Stimulated activated CD8-positive, alpha-beta memory T cell treated with anti-CD3 and anti-CD28 coated beads, Interleukin-12 subunit alpha, Interleukin-12 subunit beta, amount 100 ng/mL, for 4 hours (primary cell): ENCODE results near the gene TEX264.

ENCODE experiments used
- DNase-seq: peaks from one replicate; pipeline ENCODE4 v3.0.0-alpha.2; 2020; ENCODE audit warnings: low read depth

TEX264 gene

GRCh38 chr3:51673802-51674654 is 3.0 kb downstream of the TEX264 start:
- DNase-seq = no peak

- DNase-seq = no peak
Measured at GRCh38 chr3:51675201-51675611, 4.2 kb downstream of the TEX264 start.

GRCh38 chr3:51676102-51676640 is 5.1 kb downstream of the TEX264 start:
- no peak for DNase-seq

- no peak for DNase-seq
Measured at GRCh38 chr3:51677358-51677757, 6.3 kb downstream of the TEX264 start.

GRCh38 chr3:51678186-51678585 is 7.1 kb downstream of the TEX264 start:
- DNase-seq = no peak

- DNase-seq = no peak
Measured at GRCh38 chr3:51678641-51679040, 7.6 kb downstream of the TEX264 start.

GRCh38 chr3:51679318-51679717 is 8.3 kb downstream of the TEX264 start:
- no peak for DNase-seq

GRCh38 chr3:51679777-51680176 is 8.7 kb downstream of the TEX264 start:
- no peak for DNase-seq

- DNase-seq = no peak
Measured at GRCh38 chr3:51680196-51680595, 9.1 kb downstream of the TEX264 start.

GRCh38 chr3:51680663-51681230 is 9.7 kb downstream of the TEX264 start:
- DNase-seq = no peak

GRCh38 chr3:51681453-51681852 is 10.4 kb downstream of the TEX264 start:
- peak; percentile 32 for DNase-seq

GRCh38 chr3:51682079-51682478 is 11.0 kb downstream of the TEX264 start:
- DNase-seq = peak; percentile 39

GRCh38 chr3:51682526-51682925 is 11.5 kb downstream of the TEX264 start:
- DNase-seq = no peak

GRCh38 chr3:51683566-51683965 is 12.5 kb downstream of the TEX264 start:
- DNase-seq = no peak

GRCh38 chr3:51684971-51685751 is 14.1 kb downstream of the TEX264 start:
- no peak for DNase-seq

- DNase-seq = no peak
Measured at GRCh38 chr3:51686056-51686455, 15.0 kb downstream of the TEX264 start.

- peak; percentile 71 for DNase-seq
Measured at GRCh38 chr3:51686512-51687215, 15.6 kb downstream of the TEX264 start.

- DNase-seq = no peak
Measured at GRCh38 chr3:51687431-51688205, 16.6 kb downstream of the TEX264 start.

GRCh38 chr3:51688206-51688600 is 17.2 kb downstream of the TEX264 start:
- no peak for DNase-seq

- no peak for DNase-seq
Measured at GRCh38 chr3:51691021-51691420, 20.0 kb downstream of the TEX264 start.

- no peak for DNase-seq
Measured at GRCh38 chr3:51691949-51692348, 20.9 kb downstream of the TEX264 start.
